ENCODE data around the gene AGMAT. TPM values are rescaled to one million over a fixed set of nuclear protein-coding genes. Genes with fewer than 3 reads are reported as not detected.

Gene AGMAT
- total RNA-seq, 1 donor from 2014 or later = 0.41 TPM

DNA sequence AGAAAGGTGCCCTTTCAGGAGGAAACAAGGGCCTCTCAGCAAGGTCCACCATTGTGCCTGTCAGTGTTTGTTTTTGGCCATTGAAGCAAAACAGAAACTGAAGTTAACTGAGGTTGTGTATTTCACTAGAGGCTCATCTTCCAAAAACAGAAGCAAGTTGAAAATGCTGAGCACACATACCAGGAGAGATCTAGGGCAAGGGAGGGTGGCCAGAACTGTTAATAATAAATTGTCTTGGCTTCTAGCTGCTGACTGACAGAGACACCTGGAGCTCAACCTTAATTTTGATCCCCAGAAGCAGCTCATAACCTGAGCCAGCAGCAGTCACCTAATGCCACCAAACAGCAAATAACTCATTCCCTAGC is 5.2 kb downstream of the AGMAT start:
- peaks cover 2% of the 10 kb centered on the region for H3K4me1 Mint-ChIP-seq (ENCODE audit: low read depth, unreplicated experiment)
- H3K27ac Mint-ChIP-seq (ENCODE audit: unreplicated experiment) = no peak overlapping the region
- H3K27ac ChIP-seq (ENCODE audit: low read depth, low read length) = no peak overlapping the region
- no peaks in the 10 kb centered on the region for H4K20me1 ChIP-seq (ENCODE audit: insufficient read depth, low read length)
- H3K36me3 Mint-ChIP-seq (ENCODE audit: low read depth, unreplicated experiment) = peaks cover 6% of the 10 kb centered on the region
- H3K27me3 Mint-ChIP-seq (ENCODE audit: low read depth, unreplicated experiment) = peaks cover 3% of the 10 kb centered on the region
- H3K4me2 ChIP-seq (ENCODE audit: low read length) = no peak overlapping the region
- H3K9me3 ChIP-seq (ENCODE audit: insufficient read depth, low read depth, low read length) = no peaks in the 10 kb centered on the region
- no peaks in the 10 kb centered on the region for H3K79me2 ChIP-seq (ENCODE audit: insufficient read depth, low read length)
- H3K4me3 Mint-ChIP-seq (ENCODE audit: unreplicated experiment) = no peak overlapping the region
- no peak for TF ChIP-seq EZH2 (IDR thresholded peaks at IDR 0.05; ENCODE audit: insufficient read depth, low read length)
- TF ChIP-seq, protein P1, sequence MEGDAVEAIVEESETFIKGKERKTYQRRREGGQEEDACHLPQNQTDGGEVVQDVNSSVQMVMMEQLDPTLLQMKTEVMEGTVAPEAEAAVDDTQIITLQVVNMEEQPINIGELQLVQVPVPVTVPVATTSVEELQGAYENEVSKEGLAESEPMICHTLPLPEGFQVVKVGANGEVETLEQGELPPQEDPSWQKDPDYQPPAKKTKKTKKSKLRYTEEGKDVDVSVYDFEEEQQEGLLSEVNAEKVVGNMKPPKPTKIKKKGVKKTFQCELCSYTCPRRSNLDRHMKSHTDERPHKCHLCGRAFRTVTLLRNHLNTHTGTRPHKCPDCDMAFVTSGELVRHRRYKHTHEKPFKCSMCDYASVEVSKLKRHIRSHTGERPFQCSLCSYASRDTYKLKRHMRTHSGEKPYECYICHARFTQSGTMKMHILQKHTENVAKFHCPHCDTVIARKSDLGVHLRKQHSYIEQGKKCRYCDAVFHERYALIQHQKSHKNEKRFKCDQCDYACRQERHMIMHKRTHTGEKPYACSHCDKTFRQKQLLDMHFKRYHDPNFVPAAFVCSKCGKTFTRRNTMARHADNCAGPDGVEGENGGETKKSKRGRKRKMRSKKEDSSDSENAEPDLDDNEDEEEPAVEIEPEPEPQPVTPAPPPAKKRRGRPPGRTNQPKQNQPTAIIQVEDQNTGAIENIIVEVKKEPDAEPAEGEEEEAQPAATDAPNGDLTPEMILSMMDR (IDR thresholded peaks at IDR 0.05; ENCODE audit: insufficient read depth, low read depth, low read length) = no peak
- H3K9me3 Mint-ChIP-seq (ENCODE audit: unreplicated experiment) = no peaks in the 10 kb centered on the region
- no peak overlapping the region for H3K4me3 ChIP-seq (ENCODE audit: insufficient read depth, low read depth, low read length)
- no peak overlapping the region for H2AFZ ChIP-seq (ENCODE audit: low read depth, low read length)
- no peak for FAIRE-seq
- H3K36me3 ChIP-seq (ENCODE audit: insufficient read depth, low read length) = no peaks in the 10 kb centered on the region
- DNase-seq (ENCODE audit: low read depth) = no peak
- H3K27me3 ChIP-seq (ENCODE audit: insufficient read depth, low read length) = no peaks in the 10 kb centered on the region
- H3K9ac ChIP-seq (ENCODE audit: low read length) = no peak overlapping the region
- no peaks in the 10 kb centered on the region for H3K4me1 ChIP-seq (ENCODE audit: insufficient read depth, low read length)

GRCh38 chr1:15578921-15579682 is 5.7 kb downstream of the AGMAT start:
- Histone ChIP-seq H2AFZ (ENCODE audit: low read depth, low read length) (no peak overlapping the region), H4K20me1 (ENCODE audit: insufficient read depth, low read length) (no peaks in the 10 kb centered on the region), H3K27ac (ENCODE audit: low read depth, low read length) (no peak overlapping the region), H3K9ac (ENCODE audit: low read length) (no peak overlapping the region), H3K4me1 (ENCODE audit: insufficient read depth, low read length) (no peaks in the 10 kb centered on the region), H3K4me2 (ENCODE audit: low read length) (no peak overlapping the region), H3K79me2 (ENCODE audit: insufficient read depth, low read length) (no peaks in the 10 kb centered on the region), H3K36me3 (ENCODE audit: insufficient read depth, low read length) (no peaks in the 10 kb centered on the region), H3K9me3 (ENCODE audit: insufficient read depth, low read depth, low read length) (no peaks in the 10 kb centered on the region), H3K27me3 (ENCODE audit: insufficient read depth, low read length) (no peaks in the 10 kb centered on the region), H3K4me3 (ENCODE audit: insufficient read depth, low read depth, low read length) (no peak overlapping the region)
- no peak overlapping the region for H3K4me3 Mint-ChIP-seq (ENCODE audit: unreplicated experiment)
- no peak overlapping the region for H3K27ac Mint-ChIP-seq (ENCODE audit: unreplicated experiment)
- FAIRE-seq (no peak), DNase-seq (ENCODE audit: low read depth) (no peak)
- peaks cover 2% of the 10 kb centered on the region for H3K4me1 Mint-ChIP-seq (ENCODE audit: low read depth, unreplicated experiment)
- H3K36me3 Mint-ChIP-seq (ENCODE audit: low read depth, unreplicated experiment) = peaks cover 9% of the 10 kb centered on the region
- no peaks in the 10 kb centered on the region for H3K27me3 Mint-ChIP-seq (ENCODE audit: low read depth, unreplicated experiment)
- TF ChIP-seq, protein P1 (IDR thresholded peaks at IDR 0.05; ENCODE audit: insufficient read depth, low read depth, low read length) = no peak
- no peak for TF ChIP-seq EZH2 (IDR thresholded peaks at IDR 0.05; ENCODE audit: insufficient read depth, low read length)
- H3K9me3 Mint-ChIP-seq (ENCODE audit: unreplicated experiment) = no peaks in the 10 kb centered on the region

- Histone ChIP-seq H3K79me2 (ENCODE audit: insufficient read depth, low read length) (no peaks in the 10 kb centered on the region), H3K9ac (ENCODE audit: low read length) (no peak overlapping the region), H3K27me3 (ENCODE audit: insufficient read depth, low read length) (no peaks in the 10 kb centered on the region), H3K27ac (ENCODE audit: low read depth, low read length) (no peak overlapping the region), H3K4me1 (ENCODE audit: insufficient read depth, low read length) (no peaks in the 10 kb centered on the region), H3K9me3 (ENCODE audit: insufficient read depth, low read depth, low read length) (no peaks in the 10 kb centered on the region), H3K36me3 (ENCODE audit: insufficient read depth, low read length) (no peaks in the 10 kb centered on the region), H4K20me1 (ENCODE audit: insufficient read depth, low read length) (no peaks in the 10 kb centered on the region), H3K4me3 (ENCODE audit: insufficient read depth, low read depth, low read length) (no peak overlapping the region), H2AFZ (ENCODE audit: low read depth, low read length) (no peak overlapping the region), H3K4me2 (ENCODE audit: low read length) (no peak overlapping the region)
- Mint-ChIP-seq H3K27ac (ENCODE audit: unreplicated experiment) (no peak overlapping the region), H3K4me1 (ENCODE audit: low read depth, unreplicated experiment) (peaks cover 6% of the 10 kb centered on the region), H3K4me3 (ENCODE audit: unreplicated experiment) (no peak overlapping the region), H3K9me3 (ENCODE audit: unreplicated experiment) (no peaks in the 10 kb centered on the region), H3K27me3 (ENCODE audit: low read depth, unreplicated experiment) (no peaks in the 10 kb centered on the region), H3K36me3 (ENCODE audit: low read depth, unreplicated experiment) (peaks cover 9% of the 10 kb centered on the region)
- FAIRE-seq (no peak), DNase-seq (ENCODE audit: low read depth) (no peak)
- TF ChIP-seq, protein P1 (IDR thresholded peaks at IDR 0.05; ENCODE audit: insufficient read depth, low read depth, low read length) = no peak
- TF ChIP-seq EZH2 (IDR thresholded peaks at IDR 0.05; ENCODE audit: insufficient read depth, low read length) = no peak
Observed at GRCh38 chr1:15577691-15578090, 7.2 kb downstream of the AGMAT start.
